OCI-M2 (cell line): ENCODE measurements around the gene TTC36.
"Not testable (repeated sequence)": the region's sequence is repeated elsewhere in the genome, so short reads cannot be mapped to it uniquely, and the experiment has no call there.

Experiments used
- DNase-seq: peaks from one replicate; lab custom pipeline; 2025; ENCODE audit not compliant: unreplicated experiment; lab: John Stamatoyannopoulos, UW

Gene TTC36

DNA sequence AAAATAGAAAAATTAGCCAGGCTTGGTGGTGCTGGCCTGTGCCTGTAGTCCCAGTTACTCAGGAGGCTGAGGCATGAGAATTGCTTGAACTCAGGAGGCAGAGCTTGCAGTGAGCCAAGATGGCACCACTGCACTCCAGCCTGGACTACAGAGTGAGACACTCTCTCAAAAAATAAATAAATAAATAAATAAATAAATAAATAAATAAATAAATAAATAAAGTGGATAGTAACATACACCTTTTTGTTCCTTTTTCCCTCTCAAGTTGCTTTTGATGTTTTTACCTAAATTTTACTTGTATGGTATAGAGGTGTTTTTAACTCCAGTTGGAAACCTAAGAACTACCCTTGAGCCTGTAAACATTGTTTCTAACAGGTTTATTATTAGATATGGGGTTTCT lies 50.7 kb downstream of the TTC36 start:
- not testable (repeated sequence) for DNase-seq
